Large intestine (tissue), 3 donors: Measurements from ENCODE around the gene DBN1. TPM values are rescaled to one million over a fixed set of nuclear protein-coding genes. Genes with fewer than 3 reads are reported as not detected.

Experiments
- DNase-seq, 2 donors: peaks; one replicate each; pipeline versions ENCODE4 v3.0.0 to v3.0.0-alpha.2; 2013
- H3K27ac ChIP-seq: one replicate; pipeline ENCODE4 v1.5.1; 2013; ENCODE audit warnings: low read length
- H3K27me3 ChIP-seq: 2 replicates; pipeline ENCODE4 v1.6.1; 2013; ENCODE audit warnings: low read length; ENCODE audit not compliant: control insufficient read depth, insufficient read depth
- H3K36me3 ChIP-seq: 2 replicates; pipeline ENCODE4 v1.6.1; 2013; ENCODE audit warnings: low read length; ENCODE audit not compliant: control insufficient read depth, insufficient read depth
- H3K4me1 ChIP-seq: one replicate; pipeline ENCODE4 v1.6.1; 2013; ENCODE audit warnings: low read length; ENCODE audit not compliant: control insufficient read depth, insufficient read depth
- H3K4me3 ChIP-seq: one replicate; pipeline ENCODE4 v1.5.1; 2013; ENCODE audit warnings: low read length
- H3K9me3 ChIP-seq: one replicate; pipeline ENCODE4 v1.6.1; 2013; ENCODE audit warnings: mild to moderate bottlenecking, low read depth, low read length, moderate library complexity; ENCODE audit not compliant: control insufficient read depth
- WGBS: methylation state at CpG from one replicate; pipeline ENCODE4 v1.1.5; 2013; ENCODE audit warnings: low lambda C conversion rate; ENCODE audit not compliant: insufficient coverage; 5-methylcytosine and 5-hydroxymethylcytosine counted together
- polyA plus RNA-seq: library from polyadenylated mRNA; unstranded; fragments of 120-200 nt; gene quantifications from one replicate; pipeline ENCODE4 v1.2.1, GENCODE V29; 2013

DBN1 gene
- polyA plus RNA-seq, 1 donor = 49.5 TPM

GRCh38 chr5:177446200-177447065 lies 27.0 kb downstream of the DBN1 start, which contains the start of gene PRR7:
TSS of gene PRR7 (plus strand) at chr5:177446814. CDS start at chr5:177455068, 8,254 bp downstream.
- H3K27ac ChIP-seq = no peak within 1 kb of the TSS
- peak within 1 kb of the TSS; percentile 30 for H3K4me3 ChIP-seq
- peaks cover 9% of the 10 kb centered on the region for H3K4me1 ChIP-seq
- no peaks in the 10 kb centered on the region for H3K9me3 ChIP-seq
- H3K36me3 ChIP-seq = peaks cover 9% of the 10 kb centered on the region
- DNase-seq = peak in 1 of 2 donors; percentile 75
- no CpG with 5 or more reads among the region's 89 CpGs for WGBS
- peaks cover 37% of the 10 kb centered on the region for H3K27me3 ChIP-seq

GRCh38 chr5:177445917-177446199 lies 27.6 kb downstream of the DBN1 start:
- no peak overlapping the region for H3K27ac ChIP-seq
- no CpG with 5 or more reads among the region's 8 CpGs for WGBS

GRCh38 chr5:177445052-177445916 lies 28.1 kb downstream of the DBN1 start:
- Histone ChIP-seq H3K36me3 (peaks cover 20% of the 10 kb centered on the region), H3K27me3 (peaks cover 37% of the 10 kb centered on the region), H3K27ac (no peak overlapping the region), H3K9me3 (no peaks in the 10 kb centered on the region), H3K4me3 (no peak overlapping the region), H3K4me1 (peaks cover 9% of the 10 kb centered on the region)
- no peak for DNase-seq
- WGBS = 18% methylated on average over 3 of the region's 10 CpGs

More at GRCh38 chr5:177445917-177446199, 27.6 kb downstream of the DBN1 start:
- Histone ChIP-seq H3K36me3 (peaks cover 15% of the 10 kb centered on the region), H3K9me3 (no peaks in the 10 kb centered on the region), H3K4me3 (peak overlapping the region; percentile 30), H3K4me1 (peaks cover 9% of the 10 kb centered on the region), H3K27me3 (peaks cover 37% of the 10 kb centered on the region)
- no peak for DNase-seq

- Histone ChIP-seq H3K4me1 (peaks cover 9% of the 10 kb centered on the region), H3K27ac (no peak overlapping the region), H3K27me3 (peaks cover 32% of the 10 kb centered on the region), H3K9me3 (no peaks in the 10 kb centered on the region), H3K4me3 (no peak overlapping the region), H3K36me3 (peaks cover 21% of the 10 kb centered on the region)
- WGBS = no CpG with 5 or more reads among the region's 7 CpGs
- DNase-seq = no peak
Measured at GRCh38 chr5:177444106-177445051, 29.1 kb downstream of the DBN1 start.

GRCh38 chr5:177443144-177443983 lies 30.1 kb downstream of the DBN1 start:
- Histone ChIP-seq H3K4me3 (no peak overlapping the region), H3K36me3 (peaks cover 26% of the 10 kb centered on the region), H3K4me1 (peaks cover 9% of the 10 kb centered on the region), H3K27ac (no peak overlapping the region), H3K27me3 (peaks cover 22% of the 10 kb centered on the region), H3K9me3 (no peaks in the 10 kb centered on the region)
- no peak for DNase-seq
- WGBS = no CpG with 5 or more reads among the region's 15 CpGs

- WGBS = no CpG with 5 or more reads among the region's 20 CpGs
- H3K27me3 ChIP-seq = peaks cover 12% of the 10 kb centered on the region
- DNase-seq = no peak
- peaks cover 34% of the 10 kb centered on the region for H3K36me3 ChIP-seq
- no peak overlapping the region for H3K27ac ChIP-seq
- no peaks in the 10 kb centered on the region for H3K9me3 ChIP-seq
- H3K4me1 ChIP-seq = peaks cover 5% of the 10 kb centered on the region
- H3K4me3 ChIP-seq = no peak overlapping the region
Measured at GRCh38 chr5:177442066-177442826, 31.2 kb downstream of the DBN1 start.

- H3K4me1 ChIP-seq = peaks cover 4% of the 10 kb centered on the region
- H3K27ac ChIP-seq = no peak overlapping the region
- no CpG with 5 or more reads among the region's 26 CpGs for WGBS
- H3K9me3 ChIP-seq = no peaks in the 10 kb centered on the region
- H3K27me3 ChIP-seq = peaks cover 8% of the 10 kb centered on the region
- H3K4me3 ChIP-seq = no peak overlapping the region
- H3K36me3 ChIP-seq = peaks cover 41% of the 10 kb centered on the region
- DNase-seq = no peak
Measured at GRCh38 chr5:177440990-177441780, 32.2 kb downstream of the DBN1 start.

GRCh38 chr5:177440211-177440989 lies 33.0 kb downstream of the DBN1 start:
- H3K9me3 ChIP-seq = no peaks in the 10 kb centered on the region
- no peak overlapping the region for H3K4me3 ChIP-seq
- H3K36me3 ChIP-seq = peaks cover 46% of the 10 kb centered on the region
- no peaks in the 10 kb centered on the region for H3K4me1 ChIP-seq
- DNase-seq = no peak
- WGBS = no CpG with 5 or more reads among the region's 24 CpGs
- H3K27me3 ChIP-seq = no peaks in the 10 kb centered on the region
- H3K27ac ChIP-seq = no peak overlapping the region
